ENCODE results near the gene CWC27. TPM values are rescaled to one million over a fixed set of nuclear protein-coding genes. Genes with fewer than 3 reads are reported as not detected.

Gene CWC27
- total RNA-seq, 4 donors from 2014 or later, result 9.6 to 18.4 (median 12.6) TPM

DNA sequence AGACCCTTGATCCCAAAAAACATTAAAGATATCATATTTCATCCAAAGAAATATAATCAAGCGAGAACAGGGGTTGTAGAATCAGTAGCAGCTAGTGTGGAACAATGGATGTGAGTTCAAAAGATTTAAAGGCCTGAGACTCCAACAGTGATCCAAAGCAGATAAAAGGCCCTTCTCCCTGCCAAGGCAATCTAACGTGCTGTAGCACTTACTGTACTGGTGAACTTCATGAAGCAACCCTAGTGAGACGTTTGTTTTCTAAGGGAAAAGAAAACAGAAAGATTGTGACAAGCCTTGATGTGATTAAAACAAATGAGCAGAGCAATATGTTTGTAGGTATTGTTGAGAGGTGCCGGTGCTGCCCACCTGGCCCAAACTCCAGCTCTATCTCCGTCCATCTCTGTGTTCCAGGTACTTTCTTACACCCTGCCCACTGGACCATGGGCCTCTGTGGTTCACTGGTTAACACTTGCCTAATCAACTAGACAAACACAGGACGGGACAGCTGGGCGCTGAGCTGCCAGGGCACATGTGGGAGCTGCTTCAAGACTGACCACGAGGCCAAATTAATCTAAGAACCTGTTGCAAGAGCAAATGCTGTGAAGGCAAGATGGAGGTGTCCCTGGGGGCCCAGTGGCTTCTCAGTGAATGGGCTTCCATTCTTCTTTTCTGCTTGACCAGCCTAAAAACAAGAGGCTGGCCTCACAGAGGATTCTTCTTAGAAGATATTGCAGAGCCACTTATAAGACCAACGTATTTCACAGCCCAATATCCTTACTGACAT, 265.5 kb downstream of the CWC27 start:
- TF ChIP-seq, protein P1, sequence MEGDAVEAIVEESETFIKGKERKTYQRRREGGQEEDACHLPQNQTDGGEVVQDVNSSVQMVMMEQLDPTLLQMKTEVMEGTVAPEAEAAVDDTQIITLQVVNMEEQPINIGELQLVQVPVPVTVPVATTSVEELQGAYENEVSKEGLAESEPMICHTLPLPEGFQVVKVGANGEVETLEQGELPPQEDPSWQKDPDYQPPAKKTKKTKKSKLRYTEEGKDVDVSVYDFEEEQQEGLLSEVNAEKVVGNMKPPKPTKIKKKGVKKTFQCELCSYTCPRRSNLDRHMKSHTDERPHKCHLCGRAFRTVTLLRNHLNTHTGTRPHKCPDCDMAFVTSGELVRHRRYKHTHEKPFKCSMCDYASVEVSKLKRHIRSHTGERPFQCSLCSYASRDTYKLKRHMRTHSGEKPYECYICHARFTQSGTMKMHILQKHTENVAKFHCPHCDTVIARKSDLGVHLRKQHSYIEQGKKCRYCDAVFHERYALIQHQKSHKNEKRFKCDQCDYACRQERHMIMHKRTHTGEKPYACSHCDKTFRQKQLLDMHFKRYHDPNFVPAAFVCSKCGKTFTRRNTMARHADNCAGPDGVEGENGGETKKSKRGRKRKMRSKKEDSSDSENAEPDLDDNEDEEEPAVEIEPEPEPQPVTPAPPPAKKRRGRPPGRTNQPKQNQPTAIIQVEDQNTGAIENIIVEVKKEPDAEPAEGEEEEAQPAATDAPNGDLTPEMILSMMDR (IDR thresholded peaks at IDR 0.05), result no peak
- DNase-seq (ENCODE audit: low spot score) (no peak), ATAC-seq (ENCODE audit: low FRiP score) (no peak)

DNA sequence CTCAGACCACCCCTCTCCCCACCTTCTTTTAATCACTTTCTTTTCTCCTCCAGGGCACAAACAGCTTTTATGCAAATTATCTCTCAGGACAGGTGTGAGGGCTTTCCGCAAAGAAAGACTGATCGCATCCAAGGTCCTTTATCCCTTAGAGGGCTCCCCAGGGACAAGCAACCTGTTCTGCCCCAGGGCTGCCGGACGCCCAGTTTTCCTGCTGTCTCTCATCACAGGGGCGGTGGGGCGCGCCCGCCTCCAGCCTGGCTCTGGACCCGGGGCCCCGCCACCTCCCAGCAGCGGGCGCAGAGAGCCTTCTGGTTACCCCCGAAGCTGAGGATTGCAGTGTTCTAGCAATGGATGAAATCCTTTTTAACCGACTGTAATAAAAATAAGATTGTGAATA, 266.1 kb downstream of the CWC27 start:
- ATAC-seq (ENCODE audit: low FRiP score), result no peak
- no peak for DNase-seq (ENCODE audit: low spot score)
- TF ChIP-seq, protein P1 (IDR thresholded peaks at IDR 0.05), result no peak

DNA sequence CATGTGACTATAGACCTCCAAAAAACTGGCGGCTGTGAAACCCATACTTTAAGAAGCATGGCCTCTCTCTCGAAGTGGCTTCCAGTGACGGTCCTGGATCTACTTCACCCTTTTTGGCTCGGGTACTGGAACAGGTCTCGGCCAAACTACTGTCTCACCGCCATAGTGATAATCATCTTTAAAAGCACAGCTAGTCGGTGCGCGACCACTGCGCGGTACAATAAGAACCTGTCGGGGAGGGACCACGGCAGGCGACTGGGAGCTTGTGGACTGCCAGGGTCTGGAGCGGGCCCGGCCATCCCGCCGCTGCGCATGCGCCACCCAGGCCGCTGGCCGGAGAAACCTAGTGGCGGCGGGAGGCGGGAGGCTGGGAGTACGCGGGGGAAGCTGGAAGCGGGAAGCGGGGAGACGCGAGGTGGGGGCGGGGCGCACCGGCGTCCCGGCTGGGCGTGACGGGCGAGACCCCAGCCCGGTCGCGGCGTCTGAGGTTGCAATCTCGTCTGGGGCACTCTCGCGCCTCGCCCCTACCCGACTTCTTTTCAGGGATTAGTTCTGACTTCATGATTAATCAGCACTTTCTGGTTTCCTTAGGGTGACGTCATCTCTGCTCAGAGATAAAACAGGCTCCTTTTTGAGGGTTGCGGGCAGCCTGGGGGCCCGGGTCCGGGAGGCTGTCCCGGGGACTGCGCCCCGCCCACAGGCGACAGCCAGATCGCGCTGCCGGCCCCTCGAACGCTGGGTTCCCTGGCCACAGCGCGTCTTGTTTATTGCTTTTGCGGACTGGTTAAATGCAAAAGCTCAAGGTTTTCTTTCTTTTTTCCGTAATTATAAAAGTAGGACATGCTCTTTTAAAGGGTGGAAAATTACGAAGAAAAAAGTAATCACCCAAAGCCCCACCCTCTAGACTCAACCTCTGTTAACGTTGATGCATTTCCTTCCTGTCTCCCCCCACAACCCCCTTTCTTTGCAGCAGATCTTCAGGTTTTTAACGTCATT, 266.8 kb downstream of the CWC27 start:
- DNase-seq (ENCODE audit: low spot score), result peak; percentile 58
- TF ChIP-seq, protein P1 (IDR thresholded peaks at IDR 0.05), result no peak
- peak; percentile 96 for ATAC-seq (ENCODE audit: low FRiP score)

DNA sequence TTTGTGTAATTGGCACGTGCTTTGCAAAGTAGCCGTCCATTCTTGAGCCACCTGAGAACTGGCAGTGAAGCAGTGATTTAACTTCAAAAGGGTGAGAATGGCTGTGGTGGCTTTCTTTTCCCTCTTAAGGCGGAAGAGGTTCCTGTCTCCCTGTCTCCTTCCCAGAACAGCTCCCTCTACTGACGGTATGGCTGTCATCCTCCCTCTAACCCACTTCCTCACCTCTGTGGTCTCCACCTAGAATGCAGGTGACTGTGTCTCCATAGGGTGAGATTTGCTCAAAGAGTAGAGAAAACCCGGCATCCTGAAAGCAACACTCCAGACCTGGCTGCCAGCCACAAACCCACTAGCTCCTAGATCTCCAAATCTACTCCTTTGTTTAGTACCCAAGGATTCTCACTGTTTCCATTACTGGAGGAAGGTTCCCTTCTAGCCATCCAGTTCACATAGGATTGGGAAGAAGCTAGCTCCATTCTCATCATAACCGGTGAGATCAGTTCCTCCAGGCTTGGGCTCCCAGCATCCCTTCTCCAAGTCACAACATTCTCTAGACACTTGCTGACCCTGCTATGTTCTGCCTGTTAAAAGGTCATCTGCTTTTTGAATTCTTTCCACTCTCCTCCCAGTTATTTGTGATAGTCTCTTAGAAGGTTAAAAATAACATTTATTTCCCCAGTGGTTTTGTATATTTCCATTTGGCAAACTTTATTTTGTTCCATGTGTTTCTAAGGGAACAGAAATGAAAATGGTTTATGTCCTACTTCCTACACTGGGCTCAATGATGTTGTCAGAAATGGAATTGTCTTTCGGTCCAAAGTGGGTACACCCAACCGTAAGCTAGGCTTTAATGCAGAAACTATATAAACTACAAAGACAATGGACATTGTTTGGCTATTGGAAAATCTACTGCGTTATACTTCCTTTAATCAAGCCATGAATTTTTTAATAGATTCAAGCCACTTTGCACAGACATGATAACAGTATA, 269.4 kb downstream of the CWC27 start:
- DNase-seq (ENCODE audit: low spot score), result no peak
- TF ChIP-seq, protein P1 (IDR thresholded peaks at IDR 0.05), result no peak
- no peak for ATAC-seq (ENCODE audit: low FRiP score)

DNA sequence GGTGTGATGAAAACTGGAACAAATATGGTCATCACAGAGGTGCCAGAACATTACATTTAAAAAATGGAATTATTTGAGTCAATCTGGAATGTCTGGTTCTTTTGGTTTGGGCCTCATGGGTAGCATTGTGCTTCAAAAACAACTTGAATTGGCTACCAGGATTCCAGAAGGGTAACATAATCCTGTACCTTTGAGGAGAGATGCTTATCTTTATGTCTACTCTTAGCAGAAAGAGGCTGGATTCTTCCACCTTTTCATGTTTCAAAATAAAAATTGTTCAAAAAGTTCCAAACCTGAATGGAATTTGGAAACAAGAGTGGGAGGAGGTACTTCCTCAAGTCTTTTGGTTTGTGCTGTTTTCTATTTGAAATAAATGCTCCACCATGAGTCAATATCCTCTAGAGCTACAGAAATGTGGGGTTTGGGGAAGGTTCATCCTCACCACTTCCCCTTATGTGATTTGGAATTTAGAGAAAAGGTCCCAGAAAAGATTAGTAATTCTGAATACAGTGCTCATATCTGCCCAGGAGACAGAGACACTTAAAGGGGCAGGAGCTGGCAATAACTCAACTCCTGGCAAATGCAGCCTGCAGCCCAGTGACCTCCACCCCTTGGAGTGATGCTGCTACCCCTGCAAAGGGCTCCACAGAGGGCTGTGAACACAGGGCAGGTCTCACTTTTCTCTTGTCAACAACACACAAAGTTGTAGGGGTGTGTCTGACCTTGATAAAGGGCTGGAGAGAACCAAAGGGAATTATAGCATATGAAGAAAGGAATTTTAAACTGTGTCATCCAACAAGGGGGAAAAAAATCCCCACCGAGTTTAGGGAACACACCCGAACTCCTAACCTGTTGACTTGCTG, 272.8 kb downstream of the CWC27 start:
- ATAC-seq (ENCODE audit: low FRiP score), result no peak
- TF ChIP-seq, protein P1 (IDR thresholded peaks at IDR 0.05), result no peak
- DNase-seq (ENCODE audit: low spot score), result no peak
